ENCODE data around the gene ZNF407.
A peak's percentile ranks its signal among the peaks of the same experiment; 100 is the strongest.
"Not testable (repeated sequence)": the region's sequence is repeated elsewhere in the genome, so short reads cannot be mapped to it uniquely, and the experiment has no call there.

The ZNF407 gene

DNA sequence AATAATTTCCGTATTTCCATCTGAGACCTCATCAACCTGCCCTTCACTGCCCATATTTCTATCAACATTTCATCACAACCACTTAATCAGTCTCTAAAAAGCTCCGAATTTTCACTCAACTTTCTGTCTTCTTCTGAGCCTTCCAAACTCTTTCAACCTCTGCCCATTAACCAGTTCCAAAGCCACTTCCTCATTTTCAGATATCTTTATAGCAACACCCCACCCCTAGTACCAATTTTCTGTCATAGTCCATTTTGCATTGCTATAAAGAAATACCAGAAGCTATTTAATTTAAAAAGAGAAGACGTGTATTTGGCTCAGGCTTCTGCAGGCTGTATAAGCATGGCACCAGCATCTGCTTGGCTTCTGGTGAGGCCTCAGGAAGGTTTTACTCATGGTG is 504.2 kb downstream of the ZNF407 start:
- no peak for DNase-seq (ENCODE audit: low spot score)
- Histone ChIP-seq H3K4me3 (no peak overlapping the region), H3K27ac (no peak overlapping the region)
- TF ChIP-seq, protein P1, sequence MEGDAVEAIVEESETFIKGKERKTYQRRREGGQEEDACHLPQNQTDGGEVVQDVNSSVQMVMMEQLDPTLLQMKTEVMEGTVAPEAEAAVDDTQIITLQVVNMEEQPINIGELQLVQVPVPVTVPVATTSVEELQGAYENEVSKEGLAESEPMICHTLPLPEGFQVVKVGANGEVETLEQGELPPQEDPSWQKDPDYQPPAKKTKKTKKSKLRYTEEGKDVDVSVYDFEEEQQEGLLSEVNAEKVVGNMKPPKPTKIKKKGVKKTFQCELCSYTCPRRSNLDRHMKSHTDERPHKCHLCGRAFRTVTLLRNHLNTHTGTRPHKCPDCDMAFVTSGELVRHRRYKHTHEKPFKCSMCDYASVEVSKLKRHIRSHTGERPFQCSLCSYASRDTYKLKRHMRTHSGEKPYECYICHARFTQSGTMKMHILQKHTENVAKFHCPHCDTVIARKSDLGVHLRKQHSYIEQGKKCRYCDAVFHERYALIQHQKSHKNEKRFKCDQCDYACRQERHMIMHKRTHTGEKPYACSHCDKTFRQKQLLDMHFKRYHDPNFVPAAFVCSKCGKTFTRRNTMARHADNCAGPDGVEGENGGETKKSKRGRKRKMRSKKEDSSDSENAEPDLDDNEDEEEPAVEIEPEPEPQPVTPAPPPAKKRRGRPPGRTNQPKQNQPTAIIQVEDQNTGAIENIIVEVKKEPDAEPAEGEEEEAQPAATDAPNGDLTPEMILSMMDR (IDR thresholded peaks at IDR 0.05), result no peak

DNA sequence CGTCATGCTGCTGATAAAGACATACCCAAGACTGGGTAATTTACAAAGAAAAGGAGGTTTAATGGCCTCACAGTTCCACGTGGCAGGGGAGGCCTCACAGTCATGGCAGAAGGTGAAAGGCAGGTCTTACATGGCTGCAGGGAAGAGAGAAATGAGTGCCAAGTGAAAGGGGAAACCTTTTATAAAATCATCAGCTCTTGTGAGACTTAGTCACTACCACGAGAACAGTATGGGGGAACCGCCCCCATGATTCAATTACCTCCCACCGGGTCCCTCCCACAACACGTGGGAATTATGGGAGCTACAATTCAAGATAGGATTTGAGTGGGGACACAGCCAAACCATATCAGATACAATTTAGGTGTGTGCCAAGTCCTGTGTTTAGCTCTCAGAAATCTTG is 506.4 kb downstream of the ZNF407 start:
- H3K27ac ChIP-seq, H3K4me3 ChIP-seq: not testable (repeated sequence)
- DNase-seq (ENCODE audit: low spot score), result peak; percentile 19

DNA sequence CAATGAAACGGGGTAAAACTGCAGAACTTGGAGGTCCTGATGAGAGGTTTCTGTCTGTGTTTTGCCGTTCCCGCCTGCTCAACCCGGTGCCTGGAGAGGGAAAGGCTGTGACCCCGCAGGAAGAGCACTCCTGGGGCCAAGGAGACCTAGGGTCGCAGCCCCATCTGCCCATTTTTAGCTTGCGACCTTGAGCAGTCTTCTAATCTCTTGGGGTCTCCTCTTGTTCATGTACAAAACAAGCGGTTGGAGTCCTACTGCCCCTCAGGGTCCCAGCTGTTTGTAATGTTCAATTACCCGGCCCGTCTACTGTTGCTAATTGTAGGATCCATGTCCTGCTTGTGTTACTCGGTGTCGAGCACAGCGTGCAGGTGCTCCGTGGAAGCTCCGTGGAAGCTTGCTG is 506.8 kb downstream of the ZNF407 start:
- Histone ChIP-seq H3K27ac (no peak overlapping the region), H3K4me3 (no peak overlapping the region)
- DNase-seq (ENCODE audit: low spot score), result peak; percentile 26
- TF ChIP-seq, protein P1 (IDR thresholded peaks at IDR 0.05), result no peak

DNA sequence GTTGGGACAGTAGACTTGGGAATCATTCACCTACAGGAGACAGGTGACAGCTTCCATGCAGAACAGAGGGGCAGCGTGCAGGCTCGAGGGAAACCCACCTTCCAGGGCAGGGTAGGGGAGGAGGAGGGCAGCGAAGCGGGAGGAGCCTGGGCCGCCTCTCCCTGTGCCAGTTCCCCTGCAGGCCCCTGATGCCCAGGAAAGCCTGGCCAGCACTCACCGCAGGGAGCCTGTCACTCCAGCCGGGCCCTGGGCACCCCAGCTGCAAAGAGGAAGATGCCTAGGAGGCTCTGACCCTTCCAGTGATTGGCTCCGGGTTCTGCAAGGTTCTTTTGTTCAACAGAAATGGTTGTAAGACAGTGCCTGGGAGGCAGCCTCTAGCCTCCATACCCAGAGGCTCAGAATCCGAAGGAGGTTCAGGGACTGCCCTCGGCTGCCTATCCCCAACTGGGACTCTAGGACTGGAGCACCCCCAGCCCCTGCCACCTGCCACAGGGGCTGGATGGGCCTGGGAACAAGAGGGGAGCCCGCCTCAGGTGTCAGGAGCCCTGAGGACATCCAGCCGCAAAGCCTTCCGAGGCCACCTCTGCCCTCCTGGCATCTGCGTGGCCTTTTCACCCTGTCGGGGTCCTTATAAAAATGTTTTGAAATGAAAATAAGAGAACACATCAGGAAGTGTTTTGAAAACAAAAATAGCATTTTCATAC is 508.0 kb downstream of the ZNF407 start:
- peak; percentile 31 for DNase-seq (ENCODE audit: low spot score)
- TF ChIP-seq, protein P1 (IDR thresholded peaks at IDR 0.05), result no peak
- Histone ChIP-seq H3K4me3 (no peak overlapping the region), H3K27ac (no peak overlapping the region)

DNA sequence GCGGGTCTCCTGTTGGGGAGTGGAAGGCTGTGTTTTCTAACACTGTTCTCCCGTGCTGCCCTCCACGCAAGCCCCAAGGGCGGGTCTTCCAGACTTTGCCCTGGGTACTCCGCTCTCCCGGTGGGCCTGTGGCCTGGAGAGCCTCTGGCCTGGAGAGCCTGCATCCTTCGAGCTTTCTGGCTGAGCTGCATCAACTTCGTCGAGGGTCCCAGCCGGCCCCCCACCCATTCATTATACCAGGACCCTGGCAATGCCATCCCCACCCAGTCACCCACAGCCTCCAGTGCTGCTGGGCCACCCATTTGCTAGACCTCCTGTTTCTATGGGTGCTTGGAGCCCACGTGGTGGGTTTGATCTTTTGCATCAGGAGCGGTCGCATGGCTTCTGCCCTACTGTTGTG is 509.1 kb downstream of the ZNF407 start:
- TF ChIP-seq, protein P1 (IDR thresholded peaks at IDR 0.05), result no peak
- peak; percentile 47 for DNase-seq (ENCODE audit: low spot score)
- no peak overlapping the region for H3K27ac ChIP-seq
- H3K4me3 ChIP-seq, result no peak overlapping the region

DNA sequence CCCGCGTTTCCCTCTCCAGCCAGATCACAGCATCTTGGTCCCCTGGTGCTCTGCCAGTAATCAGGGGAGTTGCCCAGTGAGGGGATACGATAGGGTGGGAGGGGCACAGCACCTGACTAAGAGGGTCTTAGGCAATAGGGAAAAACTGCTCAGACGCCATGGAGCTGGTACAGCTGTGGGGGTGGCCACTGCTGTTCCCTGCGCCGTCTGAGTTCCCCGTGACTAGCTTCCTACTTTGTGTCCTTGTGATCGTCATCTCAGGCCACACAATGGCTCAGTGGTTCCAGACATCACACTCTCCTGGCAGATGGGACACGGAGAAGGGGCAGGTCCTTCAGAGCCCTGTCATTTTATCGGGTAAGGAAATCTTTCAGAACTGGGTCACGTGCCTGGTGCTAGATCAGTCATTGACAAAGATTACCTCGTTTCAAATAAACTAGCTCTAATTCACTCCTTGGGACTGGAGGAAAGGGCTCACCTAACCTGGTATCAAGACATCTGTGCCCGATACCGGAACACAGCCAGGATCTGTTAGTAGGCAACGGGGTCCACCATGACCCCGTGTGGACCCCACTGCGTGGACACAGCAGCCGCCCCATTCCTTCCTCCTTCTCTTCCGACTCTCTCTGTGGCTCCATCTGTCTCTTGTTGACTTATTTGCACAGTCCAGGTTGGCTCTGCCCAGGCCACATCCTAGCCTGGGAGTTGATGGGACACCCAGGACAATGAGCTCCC is 509.7 kb downstream of the ZNF407 start:
- peak; percentile 52 for DNase-seq (ENCODE audit: low spot score)
- Histone ChIP-seq H3K4me3 (no peak overlapping the region), H3K27ac (no peak overlapping the region)
- TF ChIP-seq, protein P1 (IDR thresholded peaks at IDR 0.05), result no peak

DNA sequence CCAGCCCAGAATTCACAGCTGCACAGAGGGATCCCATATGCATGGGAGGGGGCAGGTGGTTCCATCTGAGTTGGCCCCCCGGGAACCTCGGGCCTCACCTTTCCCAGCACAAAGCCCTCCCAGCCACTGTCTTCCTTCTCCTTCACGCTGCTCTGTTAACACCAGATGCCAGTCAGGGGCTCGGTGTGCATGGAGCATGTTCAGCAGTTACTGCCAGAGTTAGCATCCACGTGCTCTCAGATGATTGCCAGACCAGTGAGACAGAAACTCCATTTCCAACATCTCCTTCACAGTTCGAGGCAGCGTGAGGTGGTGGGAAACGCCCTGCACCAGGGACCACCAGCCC is 510.2 kb downstream of the ZNF407 start:
- peak; percentile 55 for DNase-seq (ENCODE audit: low spot score)
- Histone ChIP-seq H3K27ac (no peak overlapping the region), H3K4me3 (no peak overlapping the region)
- TF ChIP-seq, protein P1 (IDR thresholded peaks at IDR 0.05), result no peak

Data from coronary artery (tissue), 2 donors.